Sigmoid colon (tissue), 4 donors: Measurements from ENCODE around the gene NR1D2.

Experiments used
- CTCF ChIP-seq, 4 experiments: fragments of 450-650 bp in 3 of 4; fragments of 200-600 bp in 1 of 4; IDR thresholded peaks; one replicate each; pipeline ENCODE4 v1.5.1; 2016 to 2019; ENCODE audit warnings: antibody characterized with exemption in 4 of 4, mild to moderate bottlenecking in 3 of 4, moderate library complexity in 2 of 4
- POLR2AphosphoS5 ChIP-seq, 4 donors: sonication (generic); formaldehyde crosslinking; IDR thresholded peaks; one replicate each; pipeline ENCODE4 v1.6.1; 2017; ENCODE audit warnings: antibody characterized with exemption in 4 of 4

GRCh38 chr3:23926246-23926645 is 18.8 kb upstream of the NR1D2 start:
- no peak for TF ChIP-seq CTCF (IDR thresholded peaks at IDR 0.05)
- TF ChIP-seq POLR2AphosphoS5 (IDR thresholded peaks at IDR 0.05) = no peak
